GM12878 (cell line): ENCODE data around the gene ZNF581. TPM values are rescaled to one million over a fixed set of nuclear protein-coding genes. Genes with fewer than 3 reads are reported as not detected.

Experiments used
- ATAC-seq: fragments of 200-7000 bp; cut with Tn5 transposase; 3 replicates; pipeline ENCODE4 v1.9.1; 2020; ENCODE audit warnings: mild to moderate bottlenecking, moderate library complexity
- BruUV-seq: library from RNA; stranded (reverse); fragments of 400-500 nt; replicated peaks from 2 replicates; lab custom pipeline; 2021; lab: Mats Ljungman, UMichigan
- CTCF ChIA-PET: fragments of 300-600 bp; sonication (Branson Sonifier 250); formaldehyde crosslinking; extraction: SDS; loops from one replicate; lab custom pipeline; 2021; ENCODE audit warnings: inconsistent platforms; lab: Yijun Ruan, JAX
- POLR2A ChIA-PET: fragments of 350-600 bp; formaldehyde crosslinking; extraction: SDS; loops from one replicate; lab custom pipeline; 2021; ENCODE audit warnings: inconsistent platforms; lab: Charles Lee
- RAD21 ChIA-PET: fragments of 300-600 bp; sonication (Branson Sonifier 250); formaldehyde crosslinking; loops from one replicate; lab custom pipeline; 2023; ENCODE audit warnings: antibody characterized with exemption; ENCODE audit not compliant: unreplicated experiment; lab: Charles Lee
- SMC1A ChIA-PET: fragments of 300-600 bp; sonication (Branson Sonifier 250); formaldehyde crosslinking; loops from one replicate; lab custom pipeline; 2023; ENCODE audit not compliant: unreplicated experiment, uncharacterized antibody; lab: Charles Lee
- DNase-seq: peaks from one replicate; pipeline ENCODE4 v3.0.0-alpha.2; 2011; ENCODE audit warnings: low read depth, low spot score
- FAIRE-seq: peaks from 3 replicates; lab custom pipeline; 2011; peaks lifted over from hg19 to GRCh38; lab: Jason Lieb, UNC
- H2AFZ ChIP-seq: 2 replicates; pipeline ENCODE4 v1.6.0; 2011; ENCODE audit warnings: low read depth, low read length, control low read depth; ENCODE audit not compliant: control insufficient read depth
- H3K27ac ChIP-seq: 2 replicates; pipeline ENCODE4 v1.5.1; 2011; ENCODE audit warnings: control low read depth; ENCODE audit not compliant: control insufficient read depth, insufficient read depth
- H3K27me3 ChIP-seq, 2 experiments: replicated peaks in 1 of 2; 2 replicates each; pipeline versions ENCODE4 v1.6.0 to v1.6.1; 2011; ENCODE audit warnings: low read length in 1 of 2; ENCODE audit not compliant: control insufficient read depth in 2 of 2, insufficient read depth in 2 of 2
- H3K36me3 ChIP-seq, 2 experiments: 2 replicates each; pipeline ENCODE4 v1.5.1; 2011; ENCODE audit warnings: low read length in 1 of 2; ENCODE audit not compliant: control insufficient read depth in 2 of 2, insufficient read depth in 2 of 2
- H3K4me1 ChIP-seq: 2 replicates; pipeline ENCODE4 v1.6.1; 2011; ENCODE audit warnings: mild to moderate bottlenecking, low read length, moderate library complexity, mixed read lengths; ENCODE audit not compliant: control insufficient read depth, insufficient read depth
- H3K4me2 ChIP-seq: 2 replicates; pipeline ENCODE4 v1.6.0; 2011; ENCODE audit warnings: control low read depth; ENCODE audit not compliant: control insufficient read depth, insufficient read depth
- H3K4me3 ChIP-seq: fragments of 200-600 bp; sonication (generic); 2 replicates; pipeline ENCODE4 v1.5.1; 2016
- H3K79me2 ChIP-seq: 2 replicates; pipeline ENCODE4 v1.6.0; 2011; ENCODE audit warnings: low read length; ENCODE audit not compliant: control insufficient read depth, insufficient read depth
- H3K9ac ChIP-seq: 2 replicates; pipeline ENCODE4 v1.8.0; 2011; ENCODE audit warnings: low read length, control low read depth, mixed read lengths; ENCODE audit not compliant: control insufficient read depth, insufficient read depth
- H3K9me3 ChIP-seq: replicated peaks from 3 replicates; pipeline ENCODE4 v1.5.1; 2011; ENCODE audit warnings: mild to moderate bottlenecking, low read length; ENCODE audit not compliant: control insufficient read depth, insufficient read depth
- H4K20me1 ChIP-seq: 2 replicates; pipeline ENCODE4 v1.6.0; 2011; ENCODE audit not compliant: control insufficient read depth, insufficient read depth
- CBX3 ChIP-seq: fragments of 200-600 bp; sonication (generic); IDR thresholded peaks from 2 replicates; pipeline ENCODE4 v1.6.1; 2016; ENCODE audit warnings: low read depth, borderline replicate concordance
- GABPA ChIP-seq: IDR thresholded peaks from 2 replicates; pipeline ENCODE4 v1.6.1; 2014; ENCODE audit warnings: antibody characterized with exemption, low read depth, mild to moderate bottlenecking, inconsistent platforms
- KAT2A ChIP-seq: conservative IDR thresholded peaks from 2 replicates; pipeline ENCODE4 v1.6.1; 2011; ENCODE audit warnings: low read depth, low read length; ENCODE audit not compliant: control insufficient read depth
- POLR2A ChIP-seq: IDR thresholded peaks from 2 replicates; pipeline ENCODE4 v1.6.1; 2011; ENCODE audit warnings: low read depth, mild to moderate bottlenecking, low read length
- RAD51 ChIP-seq: fragments of 450-650 bp; IDR thresholded peaks from 2 replicates; pipeline ENCODE4 v1.6.1; 2016; ENCODE audit warnings: moderate library complexity, mild to moderate bottlenecking, inconsistent platforms
- WGBS: methylation state at CpG from one replicate; pipeline ENCODE4 v1.1.6; 2016; ENCODE audit warnings: low lambda C conversion rate; ENCODE audit not compliant: insufficient replicate concordance, insufficient coverage; ENCODE audit errors: missing lambda C conversion rate; 5-methylcytosine and 5-hydroxymethylcytosine counted together
- in situ Hi-C: fragments of 300-500 bp; cut with MboI; formaldehyde crosslinking; loops from 9 replicates; pipeline ENCODE4 v1.14.3; 2018; ENCODE audit warnings: mixed read lengths
- intact Hi-C: fragments of 100-400 bp; cut with micrococcal nuclease; formaldehyde crosslinking; loops from one replicate; pipeline ENCODE4 v1.14.2; 2022; ENCODE audit not compliant: unreplicated experiment
- polyA plus RNA-seq, 11 experiments: library from polyadenylated mRNA; depleted of rRNA in 4 of 11; unstranded in 6 of 11; stranded (reverse) in 5 of 11; fragments of >200 nt; fragmentation: Nextera tagmentation in 4 of 11; fragmentation: Illumina TruSeq in 1 of 11; extraction: Ambion mirVana in 4 of 11; extraction: Trizol in 1 of 11; gene quantifications; 1 replicate in 1 of 11; 2 replicates in 10 of 11; pipeline versions ENCODE4 v1.2.1 to v1.2.3, GENCODE V29; 2011 to 2016; ENCODE audit warnings: inconsistent platforms in 2 of 11, missing spikeins in 2 of 11, low read depth in 1 of 11
- total RNA-seq, 4 experiments: library from RNA; depleted of rRNA in 3 of 4; stranded (reverse); fragments of >200 nt in 3 of 4; fragmentation: Illumina TruSeq in 1 of 4; extraction: Trizol in 1 of 4; gene quantifications; 2 replicates each; pipeline versions ENCODE4 v1.2.1 to v1.2.3, GENCODE V29; 2013 to 2021
- TF ChIP-seq, protein P1 (sequence below): fragments of 450-650 bp; IDR thresholded peaks from 2 replicates; pipeline ENCODE4 v1.6.1; 2018; ENCODE audit warnings: mild to moderate bottlenecking, low read depth, moderate library complexity; ENCODE audit not compliant: partially characterized antibody
- TF ChIP-seq, protein P2 (sequence below): fragments of 150-350 bp; IDR thresholded peaks from 2 replicates; pipeline ENCODE4 v1.6.1; 2016; ENCODE audit warnings: low read depth, low read length

ZNF581 gene
- total and polyA plus RNA-seq, 10 of the 15 experiments (the other 5 are each of a cell fraction or from before 2014, with no cell fraction given): 4.7 to 45.4 (median 22.2) TPM

DNA sequence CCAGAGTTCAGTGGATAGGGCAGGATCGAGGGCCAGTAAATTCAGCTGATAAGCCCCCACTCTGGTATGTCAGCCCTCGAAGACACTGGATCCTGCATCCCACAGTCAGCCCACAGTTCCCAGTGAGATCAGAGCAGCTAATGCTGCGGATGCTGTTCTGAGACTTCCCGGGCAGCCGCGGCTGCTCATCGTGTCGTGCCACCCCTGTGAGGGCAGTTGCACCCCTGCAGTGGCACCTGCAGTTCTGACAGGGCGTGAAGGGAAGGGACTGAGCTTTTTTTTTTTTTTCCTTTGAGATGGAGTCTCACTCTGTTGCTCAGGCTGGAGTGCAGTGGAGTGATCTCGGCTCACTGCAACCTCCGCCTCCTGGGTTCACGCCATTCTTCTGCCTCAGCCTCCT lies 24.1 kb downstream of the ZNF581 start:
- ChIA-PET CTCF (interaction anchor here (0.6 kb wide), 1 partner anchor 440 kb away, joined by 3 read pairs; no protein-coding TSS in a partner anchor), SMC1A (no interaction called here), POLR2A (interaction anchor here (0.7 kb wide), 1 partner anchor 20 kb away, joined by 3 read pairs; no protein-coding TSS in a partner anchor), RAD21 (no interaction called here)
- Histone ChIP-seq H3K4me3 (no peak overlapping the region), H4K20me1 (peaks cover 23% of the 10 kb centered on the region), H3K36me3 (peaks cover 43 to 65% of the 10 kb centered on the region in 2 experiments), H3K9me3 (no peaks in the 10 kb centered on the region), H3K4me1 (no peaks in the 10 kb centered on the region), H3K4me2 (no peak overlapping the region), H2AFZ (no peak overlapping the region), H3K27me3 (no peaks in the 10 kb centered on the region), H3K9ac (no peak overlapping the region), H3K27ac (no peak overlapping the region), H3K79me2 (peaks cover 20% of the 10 kb centered on the region)
- 92% methylated on average over 12 of the region's 12 CpGs for WGBS
- intact Hi-C loops (no loop called here), in situ Hi-C loops (loop anchor here (25.0 kb wide), 1 partner anchor 1530 kb away; the partner anchor contains the start of gene CNOT3)
- TF ChIP-seq RAD51 (no peak), GABPA (no peak), CBX3 (no peak), POLR2A (0 out of 2 replicates have a peak, but pooled peaks have one; percentile 15), KAT2A (no peak)
- TF ChIP-seq, protein P1, sequence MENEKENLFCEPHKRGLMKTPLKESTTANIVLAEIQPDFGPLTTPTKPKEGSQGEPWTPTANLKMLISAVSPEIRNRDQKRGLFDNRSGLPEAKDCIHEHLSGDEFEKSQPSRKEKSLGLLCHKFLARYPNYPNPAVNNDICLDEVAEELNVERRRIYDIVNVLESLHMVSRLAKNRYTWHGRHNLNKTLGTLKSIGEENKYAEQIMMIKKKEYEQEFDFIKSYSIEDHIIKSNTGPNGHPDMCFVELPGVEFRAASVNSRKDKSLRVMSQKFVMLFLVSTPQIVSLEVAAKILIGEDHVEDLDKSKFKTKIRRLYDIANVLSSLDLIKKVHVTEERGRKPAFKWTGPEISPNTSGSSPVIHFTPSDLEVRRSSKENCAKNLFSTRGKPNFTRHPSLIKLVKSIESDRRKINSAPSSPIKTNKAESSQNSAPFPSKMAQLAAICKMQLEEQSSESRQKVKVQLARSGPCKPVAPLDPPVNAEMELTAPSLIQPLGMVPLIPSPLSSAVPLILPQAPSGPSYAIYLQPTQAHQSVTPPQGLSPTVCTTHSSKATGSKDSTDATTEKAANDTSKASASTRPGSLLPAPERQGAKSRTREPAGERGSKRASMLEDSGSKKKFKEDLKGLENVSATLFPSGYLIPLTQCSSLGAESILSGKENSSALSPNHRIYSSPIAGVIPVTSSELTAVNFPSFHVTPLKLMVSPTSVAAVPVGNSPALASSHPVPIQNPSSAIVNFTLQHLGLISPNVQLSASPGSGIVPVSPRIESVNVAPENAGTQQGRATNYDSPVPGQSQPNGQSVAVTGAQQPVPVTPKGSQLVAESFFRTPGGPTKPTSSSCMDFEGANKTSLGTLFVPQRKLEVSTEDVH: no peak
- TF ChIP-seq, protein P2, sequence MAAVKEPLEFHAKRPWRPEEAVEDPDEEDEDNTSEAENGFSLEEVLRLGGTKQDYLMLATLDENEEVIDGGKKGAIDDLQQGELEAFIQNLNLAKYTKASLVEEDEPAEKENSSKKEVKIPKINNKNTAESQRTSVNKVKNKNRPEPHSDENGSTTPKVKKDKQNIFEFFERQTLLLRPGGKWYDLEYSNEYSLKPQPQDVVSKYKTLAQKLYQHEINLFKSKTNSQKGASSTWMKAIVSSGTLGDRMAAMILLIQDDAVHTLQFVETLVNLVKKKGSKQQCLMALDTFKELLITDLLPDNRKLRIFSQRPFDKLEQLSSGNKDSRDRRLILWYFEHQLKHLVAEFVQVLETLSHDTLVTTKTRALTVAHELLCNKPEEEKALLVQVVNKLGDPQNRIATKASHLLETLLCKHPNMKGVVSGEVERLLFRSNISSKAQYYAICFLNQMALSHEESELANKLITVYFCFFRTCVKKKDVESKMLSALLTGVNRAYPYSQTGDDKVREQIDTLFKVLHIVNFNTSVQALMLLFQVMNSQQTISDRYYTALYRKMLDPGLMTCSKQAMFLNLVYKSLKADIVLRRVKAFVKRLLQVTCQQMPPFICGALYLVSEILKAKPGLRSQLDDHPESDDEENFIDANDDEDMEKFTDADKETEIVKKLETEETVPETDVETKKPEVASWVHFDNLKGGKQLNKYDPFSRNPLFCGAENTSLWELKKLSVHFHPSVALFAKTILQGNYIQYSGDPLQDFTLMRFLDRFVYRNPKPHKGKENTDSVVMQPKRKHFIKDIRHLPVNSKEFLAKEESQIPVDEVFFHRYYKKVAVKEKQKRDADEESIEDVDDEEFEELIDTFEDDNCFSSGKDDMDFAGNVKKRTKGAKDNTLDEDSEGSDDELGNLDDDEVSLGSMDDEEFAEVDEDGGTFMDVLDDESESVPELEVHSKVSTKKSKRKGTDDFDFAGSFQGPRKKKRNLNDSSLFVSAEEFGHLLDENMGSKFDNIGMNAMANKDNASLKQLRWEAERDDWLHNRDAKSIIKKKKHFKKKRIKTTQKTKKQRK: no peak
- DNase-seq (no peak), FAIRE-seq (no peak), ATAC-seq (no peak)
- BruUV-seq: no TSS peak
